Measurements from ENCODE around the gene UBE2I.

- TF ChIP-seq CTCF (IDR thresholded peaks at IDR 0.05) (no peak), POLR2AphosphoS5 (IDR thresholded peaks at IDR 0.05) (no peak)
These were observed 15.3 kb upstream of the UBE2I start for GRCh38 chr16:1293921-1294656.

Measured in transverse colon (tissue), 4 donors.